Duodenal mucosa (tissue), 2 donors: ENCODE measurements around the gene ZBTB49.

Experiments used
- H3K27ac ChIP-seq: one replicate; pipeline ENCODE4 v1.7.0; 2013; ENCODE audit warnings: low read depth, low read length
- H3K27me3 ChIP-seq, 2 donors: one replicate each; pipeline ENCODE4 v1.7.0; 2013; ENCODE audit warnings: low read length in 2 of 2, control low read depth in 1 of 2; ENCODE audit not compliant: insufficient read depth in 2 of 2, control insufficient read depth in 1 of 2
- H3K36me3 ChIP-seq, 2 donors: one replicate each; pipeline ENCODE4 v1.7.0; 2013; ENCODE audit warnings: low read length in 2 of 2, control low read depth in 1 of 2; ENCODE audit not compliant: insufficient read depth in 2 of 2, control insufficient read depth in 1 of 2
- H3K4me1 ChIP-seq, 2 donors: one replicate each; pipeline ENCODE4 v1.7.0; 2013; ENCODE audit warnings: low read length in 2 of 2, control low read depth in 1 of 2; ENCODE audit not compliant: insufficient read depth in 2 of 2, control insufficient read depth in 1 of 2
- H3K4me3 ChIP-seq, 2 donors: one replicate each; pipeline ENCODE4 v1.7.0; 2013; ENCODE audit warnings: low read length in 2 of 2, low read depth in 1 of 2
- H3K9ac ChIP-seq, 2 donors: one replicate each; pipeline ENCODE4 v1.7.0; 2013; ENCODE audit warnings: low read length in 2 of 2, low read depth in 1 of 2
- H3K9me3 ChIP-seq, 2 donors: one replicate each; pipeline ENCODE4 v1.7.0; 2013; ENCODE audit warnings: low read length in 2 of 2, control low read depth in 1 of 2; ENCODE audit not compliant: control insufficient read depth in 1 of 2

The ZBTB49 gene

DNA sequence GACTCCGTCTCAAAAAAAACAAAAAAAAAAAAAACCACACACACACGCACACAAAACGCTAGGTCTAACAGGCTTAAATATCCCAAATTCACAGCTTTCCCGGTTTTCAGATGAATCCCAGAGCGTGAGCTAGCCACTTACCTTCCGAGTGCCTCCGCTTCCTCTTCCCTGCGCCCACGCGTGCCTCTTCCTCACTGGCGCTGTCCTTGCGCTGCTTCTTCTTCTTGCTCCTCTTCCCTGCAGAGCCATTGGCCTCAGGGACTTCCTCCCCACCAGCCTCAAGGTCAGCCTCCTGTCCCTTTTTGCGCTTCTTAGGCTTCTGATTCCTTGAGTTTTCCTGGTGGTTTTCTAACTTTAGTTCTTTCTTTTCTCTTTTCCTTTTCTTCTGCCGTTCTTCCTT, 15.8 kb upstream of the ZBTB49 start:
- Histone ChIP-seq H3K36me3 (peaks cover 20 to 75% of the 10 kb centered on the region in 2 donors), H3K27ac (no peak overlapping the region), H3K27me3 (no peaks in the 10 kb centered on the region), H3K9ac (no peak overlapping the region), H3K4me1 (no peaks in the 10 kb centered on the region), H3K9me3 (no peaks in the 10 kb centered on the region), H3K4me3 (no peak overlapping the region)

DNA sequence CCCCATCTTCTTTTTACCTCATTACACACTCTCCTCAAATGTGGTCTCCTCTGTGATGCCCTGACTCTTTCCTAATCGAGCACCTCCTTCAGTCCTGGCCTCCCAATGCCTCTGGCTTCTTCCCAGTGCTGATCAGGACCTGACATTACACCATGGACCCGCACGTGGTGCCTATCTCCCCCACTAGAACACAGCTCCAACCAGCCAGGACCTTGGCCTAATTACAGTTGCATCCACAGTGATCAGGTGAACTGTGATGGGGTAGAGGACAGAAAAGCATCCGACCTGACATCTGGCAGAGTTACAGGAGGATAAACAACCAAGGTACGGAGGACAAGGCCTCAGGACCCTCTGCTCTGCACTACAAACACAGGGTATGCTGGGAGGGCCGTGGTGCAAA, 12.5 kb upstream of the ZBTB49 start:
- Histone ChIP-seq H3K4me3 (no peak overlapping the region), H3K9me3 (no peaks in the 10 kb centered on the region), H3K36me3 (peaks cover 23 to 69% of the 10 kb centered on the region in 2 donors), H3K27ac (no peak overlapping the region), H3K9ac (no peak overlapping the region), H3K27me3 (no peaks in the 10 kb centered on the region), H3K4me1 (no peaks in the 10 kb centered on the region)

DNA sequence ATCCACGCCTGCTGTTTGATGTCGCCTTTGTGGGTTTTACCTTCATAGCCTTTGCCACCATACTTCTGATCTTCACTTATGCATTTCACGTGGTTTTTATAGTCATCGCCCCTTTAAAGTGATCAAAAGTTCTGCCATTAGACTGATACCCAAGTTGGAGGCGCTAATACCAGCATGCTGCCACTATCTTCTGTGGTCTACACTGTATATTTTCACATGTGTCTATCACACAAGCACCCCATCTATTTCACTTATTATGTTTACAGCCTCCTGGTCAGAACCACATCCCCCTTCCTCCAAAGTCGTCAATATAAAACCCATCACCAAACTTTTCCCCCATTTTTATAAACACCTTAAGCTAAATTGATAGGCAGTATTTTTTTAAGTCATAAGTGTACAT, 8.3 kb upstream of the ZBTB49 start:
- no peak overlapping the region for H3K9ac ChIP-seq
- no peaks in the 10 kb centered on the region for H3K27me3 ChIP-seq
- H3K36me3 ChIP-seq: peaks cover 16 to 61% of the 10 kb centered on the region in 2 donors

DNA sequence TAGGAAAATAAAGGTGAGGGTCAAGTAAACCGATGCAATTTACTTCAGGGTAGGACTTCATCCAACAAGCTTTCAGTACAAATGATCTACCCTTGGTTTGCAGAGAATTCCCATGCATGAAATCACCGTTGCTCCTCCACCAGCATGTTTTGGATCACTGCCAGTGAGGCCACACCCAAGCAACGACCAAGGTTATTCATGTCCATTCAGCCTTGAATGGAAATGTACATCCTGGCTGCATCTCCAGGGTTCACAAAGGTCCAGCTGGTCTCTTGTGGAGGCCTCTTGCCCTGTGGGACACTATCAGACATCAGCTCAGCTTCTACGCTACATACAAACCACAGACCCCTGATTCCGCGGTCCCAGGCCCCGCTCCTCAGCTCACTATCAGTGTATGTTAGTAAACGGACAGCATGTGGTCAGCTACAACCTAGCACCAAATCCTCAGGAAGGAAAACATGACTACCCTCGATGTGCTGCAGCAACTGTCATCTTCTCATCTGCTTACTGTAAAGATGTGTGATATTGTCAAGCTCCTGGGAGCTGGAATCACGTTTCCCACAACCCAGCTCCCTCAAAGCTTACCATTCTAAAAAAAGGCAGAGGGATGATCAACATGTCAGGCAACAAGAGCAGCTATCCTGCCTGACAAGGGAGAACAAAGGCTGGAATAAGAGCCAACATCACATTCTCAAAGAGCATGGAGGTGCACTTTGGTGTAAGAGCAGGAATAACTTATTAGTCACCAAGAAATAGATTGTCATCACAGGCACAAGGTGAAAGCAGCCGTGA, 5.0 kb upstream of the ZBTB49 start:
- no peak overlapping the region for H3K27ac ChIP-seq
- H3K27me3 ChIP-seq: no peaks in the 10 kb centered on the region
- peaks cover 17 to 21% of the 10 kb centered on the region in 2 donors for H3K4me1 ChIP-seq
- no peak overlapping the region for H3K9ac ChIP-seq
- H3K4me3 ChIP-seq: no peak overlapping the region
- peaks cover 9 to 40% of the 10 kb centered on the region in 2 donors for H3K36me3 ChIP-seq
- no peaks in the 10 kb centered on the region for H3K9me3 ChIP-seq

More for the DNA sequence above, 8.3 kb upstream of the ZBTB49 start:
- H3K9me3 ChIP-seq: no peaks in the 10 kb centered on the region
- peaks cover 5 to 9% of the 10 kb centered on the region in 2 donors for H3K4me1 ChIP-seq
- H3K27ac ChIP-seq: no peak overlapping the region
- H3K4me3 ChIP-seq: no peak overlapping the region

DNA sequence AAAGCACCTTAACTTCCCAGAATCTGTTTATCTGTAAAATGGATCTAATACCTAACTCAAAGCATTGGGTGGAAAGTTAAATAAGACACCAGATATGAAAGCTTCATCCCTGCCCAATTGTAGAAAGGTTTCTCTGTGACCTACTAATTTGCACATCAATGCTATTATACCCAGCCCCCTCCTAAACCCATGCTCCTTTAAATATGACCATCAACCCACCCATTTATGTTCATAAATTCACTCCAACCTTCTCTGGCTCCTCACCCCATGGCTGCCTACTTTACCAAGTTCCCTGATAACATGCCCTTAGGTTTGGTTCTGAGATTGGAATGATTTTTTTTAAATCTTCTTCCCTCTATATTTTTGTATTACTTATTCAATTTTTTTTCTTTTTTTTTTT, 2.0 kb upstream of the ZBTB49 start:
- H3K9me3 ChIP-seq: no peaks in the 10 kb centered on the region
- H3K4me1 ChIP-seq: peaks cover 28 to 30% of the 10 kb centered on the region in 2 donors
- H3K27me3 ChIP-seq: no peaks in the 10 kb centered on the region
- H3K36me3 ChIP-seq: peaks cover 0 to 23% of the 10 kb centered on the region in 2 donors
- no peak overlapping the region for H3K9ac ChIP-seq
- no peak overlapping the region for H3K27ac ChIP-seq
- no peak overlapping the region for H3K4me3 ChIP-seq

DNA sequence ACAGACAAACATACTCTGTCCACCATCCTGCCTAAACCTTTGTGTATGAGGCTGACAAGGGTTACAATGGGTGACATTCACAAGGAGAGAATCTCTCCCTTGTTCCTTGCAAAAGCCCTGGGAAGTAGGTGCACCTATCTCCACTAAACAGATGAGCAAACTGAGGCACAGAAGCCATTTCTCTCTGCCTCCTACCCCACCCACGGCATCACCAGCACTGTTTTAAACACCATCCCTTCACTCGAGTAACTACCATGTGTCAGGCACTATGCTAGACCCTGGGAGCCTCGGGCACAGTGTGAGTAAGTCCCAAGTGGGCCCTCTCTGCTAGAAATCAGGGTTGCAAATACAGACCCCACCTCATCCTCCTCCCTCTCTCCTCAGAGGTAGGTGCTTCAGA, 996 bp upstream of the ZBTB49 start:
- Histone ChIP-seq H3K27me3 (no peaks in the 10 kb centered on the region), H3K4me1 (peaks cover 28 to 30% of the 10 kb centered on the region in 2 donors)

DNA sequence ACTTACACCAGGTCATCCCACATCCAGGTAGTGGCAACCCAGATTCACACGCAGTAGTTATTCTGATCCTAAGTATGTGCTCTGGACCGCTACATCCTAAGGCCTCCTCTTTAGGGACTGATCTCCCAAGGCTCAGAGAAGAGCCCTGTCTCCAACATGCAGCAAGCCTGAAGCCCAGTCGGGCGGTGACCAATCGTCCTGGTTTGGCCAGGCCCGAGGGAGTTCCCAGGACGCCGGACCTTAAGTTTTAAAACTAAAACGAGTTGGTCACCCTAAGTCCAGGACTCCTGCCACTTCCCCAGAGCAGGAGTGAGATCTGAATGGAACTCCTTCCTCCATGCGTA, 482 bp upstream of the ZBTB49 start:
- H3K36me3 ChIP-seq: peaks cover 0 to 20% of the 10 kb centered on the region in 2 donors
- H3K9me3 ChIP-seq: no peaks in the 10 kb centered on the region
- H3K27ac ChIP-seq: peak overlapping the region; percentile 43
- peak overlapping the region; percentile 90 to 95 for H3K4me3 ChIP-seq
- no peaks in the 10 kb centered on the region for H3K27me3 ChIP-seq
- peaks cover 28% of the 10 kb centered on the region in 2 donors for H3K4me1 ChIP-seq
- peak overlapping the region; percentile 81 to 82 for H3K9ac ChIP-seq

More for the DNA sequence above, 996 bp upstream of the ZBTB49 start:
- H3K9me3 ChIP-seq: no peaks in the 10 kb centered on the region
- no peak overlapping the region for H3K27ac ChIP-seq
- peak overlapping the region; percentile 90 to 95 for H3K4me3 ChIP-seq
- H3K36me3 ChIP-seq: peaks cover 0 to 23% of the 10 kb centered on the region in 2 donors
- peak overlapping the region; percentile 81 to 82 for H3K9ac ChIP-seq

DNA sequence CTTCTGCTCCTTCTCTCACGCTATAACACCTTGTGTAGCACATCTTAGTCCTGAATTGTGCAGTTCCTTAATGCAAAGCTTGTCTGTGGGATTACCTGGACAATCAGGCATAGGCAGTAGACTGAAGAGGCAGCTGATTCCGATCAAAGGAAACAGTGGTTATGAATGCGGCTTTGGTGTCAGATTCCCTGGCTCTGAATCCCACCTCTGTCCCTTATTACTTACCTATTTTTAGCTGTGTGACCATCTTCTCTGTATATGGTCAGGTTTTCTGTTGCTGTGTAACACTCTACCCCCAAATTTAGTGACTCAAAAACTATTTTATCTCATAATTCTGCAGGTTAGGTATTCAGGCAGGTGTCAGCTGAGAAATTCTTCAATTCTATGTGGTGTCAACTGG, 3.2 kb downstream of the ZBTB49 start:
- H3K4me3 ChIP-seq: no peak overlapping the region
- H3K4me1 ChIP-seq: peaks cover 20 to 22% of the 10 kb centered on the region in 2 donors
- no peak overlapping the region for H3K9ac ChIP-seq
- no peaks in the 10 kb centered on the region for H3K27me3 ChIP-seq
- H3K36me3 ChIP-seq: peaks cover 0 to 6% of the 10 kb centered on the region in 2 donors
- H3K9me3 ChIP-seq: no peaks in the 10 kb centered on the region
- H3K27ac ChIP-seq: no peak overlapping the region

DNA sequence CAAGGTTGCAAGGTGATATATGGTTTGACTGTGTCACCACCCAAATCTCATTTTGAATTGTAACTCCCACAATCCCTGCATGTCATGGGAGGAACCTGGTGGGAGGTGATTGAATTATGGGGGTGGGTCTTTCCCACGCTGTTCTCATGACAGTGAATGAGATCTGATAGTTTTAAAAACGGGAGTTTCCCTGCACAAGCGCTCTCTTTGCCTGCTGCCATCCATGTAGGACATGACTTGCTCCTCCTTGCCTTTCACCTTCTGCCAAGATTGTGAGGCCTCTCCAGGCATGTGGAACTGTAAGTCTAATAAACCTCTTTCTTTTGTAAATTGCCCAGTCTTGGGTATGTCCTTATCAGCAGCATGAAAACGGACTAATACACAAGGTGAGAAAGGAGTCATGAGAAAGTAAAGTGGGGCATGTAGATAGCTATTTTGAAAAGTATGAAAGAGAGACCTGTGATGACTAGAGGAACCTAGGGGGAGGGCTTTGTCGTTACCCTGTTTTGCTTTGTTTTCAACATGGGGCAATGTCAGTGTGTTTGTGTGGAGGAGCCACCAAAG, 6.3 kb downstream of the ZBTB49 start:
- no peaks in the 10 kb centered on the region for H3K9me3 ChIP-seq
- no peaks in the 10 kb centered on the region for H3K27me3 ChIP-seq
- H3K4me3 ChIP-seq: no peak overlapping the region
- H3K9ac ChIP-seq: no peak overlapping the region
- peaks cover 3 to 11% of the 10 kb centered on the region in 2 donors for H3K36me3 ChIP-seq
- H3K4me1 ChIP-seq: peaks cover 2% of the 10 kb centered on the region in 2 donors
- H3K27ac ChIP-seq: no peak overlapping the region

DNA sequence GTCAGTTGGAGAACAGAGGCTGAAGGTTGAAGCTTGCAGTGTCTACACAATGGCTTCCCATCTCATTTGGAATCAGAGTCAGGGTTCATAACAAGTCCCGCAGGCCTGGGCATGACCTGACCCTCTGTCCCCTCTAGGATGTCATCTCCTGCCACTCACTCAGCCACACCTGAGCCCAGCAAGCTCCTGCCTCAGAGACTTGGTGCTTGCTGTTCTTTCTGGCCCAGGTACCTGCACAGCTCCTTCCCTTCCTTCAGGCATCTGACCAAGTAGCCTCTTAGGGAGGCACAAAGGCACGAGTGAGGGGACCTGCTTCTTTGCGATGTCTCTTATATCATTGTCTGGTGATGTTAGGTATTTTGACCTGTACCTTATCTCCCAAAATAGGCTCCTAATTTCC, 9.0 kb downstream of the ZBTB49 start:
- no peak overlapping the region for H3K9ac ChIP-seq
- peaks cover 11 to 19% of the 10 kb centered on the region in 2 donors for H3K36me3 ChIP-seq
- H3K4me1 ChIP-seq: no peaks in the 10 kb centered on the region
- no peaks in the 10 kb centered on the region for H3K9me3 ChIP-seq
- H3K27ac ChIP-seq: no peak overlapping the region
- no peak overlapping the region for H3K4me3 ChIP-seq
- H3K27me3 ChIP-seq: no peaks in the 10 kb centered on the region
